ENCODE data around the gene KCTD16. TPM values are rescaled to one million over a fixed set of nuclear protein-coding genes. Genes with fewer than 3 reads are reported as not detected.

KCTD16 gene
- total RNA-seq, 1 experiment from 2014 or later, result 0.64 TPM

DNA sequence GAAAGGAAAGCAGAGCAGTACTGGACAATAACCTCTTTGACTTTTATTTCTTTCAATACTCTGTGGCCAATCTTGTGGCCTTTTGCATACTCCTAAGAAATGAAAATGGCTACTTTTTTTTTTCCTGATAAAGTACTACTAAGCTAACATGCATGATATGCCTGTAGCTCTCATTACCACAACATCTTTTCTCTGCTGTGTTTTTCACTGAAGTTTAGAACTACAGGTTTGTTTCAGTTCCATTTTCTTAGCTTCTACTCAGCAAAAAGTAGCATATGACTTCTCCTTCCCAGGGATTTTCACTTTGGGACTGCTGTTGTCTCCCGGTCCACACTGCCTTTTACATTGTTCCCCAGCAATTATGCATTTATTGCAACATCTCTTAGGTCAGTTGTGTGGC lies 204.0 kb downstream of the KCTD16 start:
- no peaks in the 10 kb centered on the region for H3K36me3 ChIP-seq (ENCODE audit: control insufficient read depth in 1 of 2, insufficient read depth in 2 of 2, low read length in 2 of 2)
- CTCF ChIA-PET, result no interaction called here
- POLR2A ChIA-PET, result no interaction called here
- H3K4me2 ChIP-seq (ENCODE audit: low read length), result no peak overlapping the region
- H3K4me3 ChIP-seq (replicated peaks in 1 of 2; ENCODE audit: low read depth in 1 of 2, low read length in 2 of 2), result no peak overlapping the region
- intact Hi-C loops (cut with micrococcal nuclease), result no loop called here
- H3K9me3 ChIP-seq (ENCODE audit: control insufficient read depth in 1 of 2, insufficient read depth in 1 of 2, low read depth in 1 of 2, low read length in 2 of 2), result no peaks in the 10 kb centered on the region
- no peak overlapping the region for H3K27ac ChIP-seq (ENCODE audit: low read depth, low read length)
- H3K9me2 ChIP-seq (ENCODE audit: insufficient read depth), result no peaks in the 10 kb centered on the region
- H3K4me1 ChIP-seq (ENCODE audit: control insufficient read depth in 1 of 2, insufficient read depth in 2 of 2, low read length in 2 of 2), result no peaks in the 10 kb centered on the region
- no peaks in the 10 kb centered on the region for H4K20me1 ChIP-seq (ENCODE audit: insufficient read depth)
- no TSS peak for BruUV-seq (replicated peaks)
- H2AFZ ChIP-seq (ENCODE audit: low read depth, low read length, poor library complexity, severe bottlenecking), result no peak overlapping the region
- peaks cover 19% of the 10 kb centered on the region for H3K27me3 ChIP-seq (ENCODE audit: insufficient read depth, low read length)
- RAD21 ChIA-PET (ENCODE audit: low non-redundant PET in 1 of 2, low total read pairs in 2 of 2, uncharacterized antibody in 2 of 2, unreplicated experiment in 2 of 2), result no interaction called here
- no peaks in the 10 kb centered on the region for H3K79me2 ChIP-seq (ENCODE audit: insufficient read depth, low read length)
- no peak for DNase-seq (ENCODE audit: low read depth, low spot score)
- ATAC-seq, result no peak
- no peak overlapping the region for H3K9ac ChIP-seq (ENCODE audit: low read length)
- TF ChIP-seq CTCF (IDR thresholded peaks at IDR 0.05 in 2 of 3, conservative IDR thresholded peaks at IDR 0.05 in 1 of 3; ENCODE audit: borderline replicate concordance in 1 of 3, insufficient read depth in 1 of 3, low read depth in 2 of 3, low read length in 2 of 3), result no peak
- no peak for TF ChIP-seq FOSL1 (IDR thresholded peaks at IDR 0.05; ENCODE audit: low read depth)
- TF ChIP-seq EZH2 (IDR thresholded peaks at IDR 0.05), result no peak
- TF ChIP-seq, protein P1, sequence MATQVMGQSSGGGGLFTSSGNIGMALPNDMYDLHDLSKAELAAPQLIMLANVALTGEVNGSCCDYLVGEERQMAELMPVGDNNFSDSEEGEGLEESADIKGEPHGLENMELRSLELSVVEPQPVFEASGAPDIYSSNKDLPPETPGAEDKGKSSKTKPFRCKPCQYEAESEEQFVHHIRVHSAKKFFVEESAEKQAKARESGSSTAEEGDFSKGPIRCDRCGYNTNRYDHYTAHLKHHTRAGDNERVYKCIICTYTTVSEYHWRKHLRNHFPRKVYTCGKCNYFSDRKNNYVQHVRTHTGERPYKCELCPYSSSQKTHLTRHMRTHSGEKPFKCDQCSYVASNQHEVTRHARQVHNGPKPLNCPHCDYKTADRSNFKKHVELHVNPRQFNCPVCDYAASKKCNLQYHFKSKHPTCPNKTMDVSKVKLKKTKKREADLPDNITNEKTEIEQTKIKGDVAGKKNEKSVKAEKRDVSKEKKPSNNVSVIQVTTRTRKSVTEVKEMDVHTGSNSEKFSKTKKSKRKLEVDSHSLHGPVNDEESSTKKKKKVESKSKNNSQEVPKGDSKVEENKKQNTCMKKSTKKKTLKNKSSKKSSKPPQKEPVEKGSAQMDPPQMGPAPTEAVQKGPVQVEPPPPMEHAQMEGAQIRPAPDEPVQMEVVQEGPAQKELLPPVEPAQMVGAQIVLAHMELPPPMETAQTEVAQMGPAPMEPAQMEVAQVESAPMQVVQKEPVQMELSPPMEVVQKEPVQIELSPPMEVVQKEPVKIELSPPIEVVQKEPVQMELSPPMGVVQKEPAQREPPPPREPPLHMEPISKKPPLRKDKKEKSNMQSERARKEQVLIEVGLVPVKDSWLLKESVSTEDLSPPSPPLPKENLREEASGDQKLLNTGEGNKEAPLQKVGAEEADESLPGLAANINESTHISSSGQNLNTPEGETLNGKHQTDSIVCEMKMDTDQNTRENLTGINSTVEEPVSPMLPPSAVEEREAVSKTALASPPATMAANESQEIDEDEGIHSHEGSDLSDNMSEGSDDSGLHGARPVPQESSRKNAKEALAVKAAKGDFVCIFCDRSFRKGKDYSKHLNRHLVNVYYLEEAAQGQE (IDR thresholded peaks at IDR 0.05; ENCODE audit: low read depth), result no peak
- no peak for TF ChIP-seq EGR1 (IDR thresholded peaks at IDR 0.05; ENCODE audit: low read depth)

All from HCT116 (cell line).